Measurements from ENCODE around the gene PTPRT. TPM values are rescaled to one million over a fixed set of nuclear protein-coding genes. Genes with fewer than 3 reads are reported as not detected.

PTPRT gene
- total and polyA plus RNA-seq, 5 donors = 0.06 to 0.40 (median 0.20) TPM

DNA sequence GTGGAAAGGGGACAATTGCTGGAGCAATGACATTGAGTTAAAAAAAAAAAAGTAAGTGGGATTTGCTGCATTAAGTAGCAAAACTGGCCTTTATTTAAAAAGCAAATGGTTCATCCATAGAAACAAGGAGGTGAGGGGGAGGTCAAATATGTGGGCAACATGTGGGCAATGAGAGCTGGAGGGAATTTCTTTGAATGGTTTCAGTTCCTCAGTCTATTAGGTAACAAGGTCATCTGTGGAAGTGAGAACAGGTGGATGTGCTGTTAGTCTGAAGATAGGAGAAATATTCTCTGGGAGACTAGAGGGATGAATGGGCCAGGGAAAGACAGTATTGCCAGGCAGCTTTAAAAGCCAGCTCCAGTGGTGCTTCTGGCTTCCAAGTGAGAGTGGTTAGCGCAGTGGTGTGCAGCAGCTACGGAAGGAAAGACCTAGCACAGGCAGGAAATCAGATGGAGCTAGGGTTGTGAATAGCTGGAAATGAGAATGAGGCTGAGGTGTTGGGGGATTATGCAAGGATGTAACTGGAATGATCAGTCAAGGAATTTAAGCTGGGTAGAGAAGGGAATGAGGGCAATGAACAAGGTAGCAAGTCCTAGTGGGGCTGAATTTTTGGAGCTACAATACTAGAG lies 727.6 kb downstream of the PTPRT start:
- WGBS = 46% methylated on average over 2 of the region's 2 CpGs
- no peak overlapping the region for H3K27ac ChIP-seq (ENCODE audit: low read length)
- ATAC-seq (peak in 1 of 2 donors; percentile 48), DNase-seq (no peak)
- peaks cover 6% of the 10 kb centered on the region for H3K4me1 ChIP-seq (ENCODE audit: control insufficient read depth, insufficient read depth, low read length)
- H3K9me3 ChIP-seq (ENCODE audit: control insufficient read depth, low read length) = no peaks in the 10 kb centered on the region
- no peaks in the 10 kb centered on the region for H3K27me3 ChIP-seq (ENCODE audit: control insufficient read depth, insufficient read depth)
- H3K4me3 ChIP-seq (ENCODE audit: low read length) = no peak overlapping the region
- intact Hi-C loops (cut with DNase I) = no loop called here

DNA sequence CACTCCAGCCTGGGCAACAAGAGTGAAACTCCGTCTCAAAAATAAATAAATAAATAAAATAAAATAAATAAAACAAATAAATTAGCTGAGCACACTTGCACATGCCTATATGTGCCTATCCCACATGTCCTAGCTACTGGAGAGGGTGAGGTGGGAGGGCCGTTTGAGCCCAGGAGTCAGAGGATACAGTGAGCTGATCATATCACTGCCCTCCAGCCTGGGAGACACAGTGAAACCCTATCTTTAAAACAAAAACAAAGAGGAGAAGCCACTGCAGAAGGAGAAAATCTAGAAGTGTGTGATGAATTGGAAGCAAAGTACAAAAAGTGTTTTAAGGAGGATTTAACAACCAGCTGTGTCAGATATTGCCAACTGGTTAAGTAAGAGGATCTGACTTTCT lies 728.4 kb downstream of the PTPRT start:
- H3K4me3 ChIP-seq (ENCODE audit: low read length) = no peak overlapping the region
- no peaks in the 10 kb centered on the region for H3K9me3 ChIP-seq (ENCODE audit: control insufficient read depth, low read length)
- no peak for ATAC-seq
- no peaks in the 10 kb centered on the region for H3K27me3 ChIP-seq (ENCODE audit: control insufficient read depth, insufficient read depth)
- no peak overlapping the region for H3K27ac ChIP-seq (ENCODE audit: low read length)
- no peak for DNase-seq
- intact Hi-C loops (cut with DNase I) = no loop called here
- 77% methylated on average over 2 of the region's 2 CpGs for WGBS
- peaks cover 6% of the 10 kb centered on the region for H3K4me1 ChIP-seq (ENCODE audit: control insufficient read depth, insufficient read depth, low read length)

DNA sequence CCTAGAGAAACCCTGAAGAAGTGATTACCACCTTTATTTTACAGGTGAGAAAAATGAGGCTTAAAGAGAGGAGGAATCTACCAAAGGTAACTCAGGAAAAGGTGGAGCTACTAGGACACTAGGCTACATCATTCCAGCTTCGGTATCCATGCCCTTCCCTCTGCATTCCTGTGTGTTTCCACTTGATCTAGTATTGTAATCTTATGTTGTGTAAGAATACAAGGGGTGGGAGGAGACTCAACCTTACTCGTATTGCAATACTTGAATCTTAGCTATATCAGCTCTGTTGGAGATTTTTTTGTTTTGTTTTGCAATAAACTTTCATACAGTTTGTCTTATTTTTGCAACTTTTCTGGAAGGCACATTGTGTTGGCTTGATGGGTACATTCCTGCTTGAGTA lies 742.4 kb downstream of the PTPRT start:
- no peak overlapping the region for H3K27ac ChIP-seq (ENCODE audit: low read length)
- no peak for DNase-seq
- H3K27me3 ChIP-seq (ENCODE audit: control insufficient read depth, insufficient read depth) = no peaks in the 10 kb centered on the region
- no peaks in the 10 kb centered on the region for H3K9me3 ChIP-seq (ENCODE audit: control insufficient read depth, low read length)
- WGBS = 71% methylated on average over 2 of the region's 2 CpGs
- no peak for ATAC-seq
- intact Hi-C loops (cut with DNase I) = no loop called here
- no peaks in the 10 kb centered on the region for H3K4me1 ChIP-seq (ENCODE audit: control insufficient read depth, insufficient read depth, low read length)
- H3K4me3 ChIP-seq (ENCODE audit: low read length) = no peak overlapping the region

DNA sequence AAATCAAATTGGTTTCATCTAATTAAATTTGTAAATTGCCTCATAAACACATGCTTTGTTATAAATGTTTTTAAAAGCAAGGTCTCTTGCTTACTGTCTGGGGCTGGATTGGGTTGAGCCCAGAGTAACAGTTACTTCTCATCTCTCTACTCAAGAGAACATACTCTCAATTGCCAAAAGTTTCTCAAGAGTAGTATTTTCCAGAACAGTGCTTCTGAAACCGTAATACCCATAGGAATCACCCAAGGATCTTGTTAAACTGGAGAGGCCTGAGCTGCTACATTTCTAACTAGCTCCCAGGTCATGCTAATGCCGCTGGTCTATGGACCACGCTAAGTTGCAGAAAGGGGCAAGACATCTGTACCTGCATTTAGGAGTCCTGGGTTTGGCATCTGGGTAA lies 744.9 kb downstream of the PTPRT start:
- Histone ChIP-seq H3K27ac (ENCODE audit: low read length) (no peak overlapping the region), H3K9me3 (ENCODE audit: control insufficient read depth, low read length) (no peaks in the 10 kb centered on the region), H3K27me3 (ENCODE audit: control insufficient read depth, insufficient read depth) (no peaks in the 10 kb centered on the region), H3K4me1 (ENCODE audit: control insufficient read depth, insufficient read depth, low read length) (no peaks in the 10 kb centered on the region), H3K4me3 (ENCODE audit: low read length) (no peak overlapping the region)
- intact Hi-C loops (cut with DNase I) = no loop called here
- WGBS = 70% methylated on average over 3 of the region's 3 CpGs
- DNase-seq (no peak), ATAC-seq (peak; percentile 77 to 88)

DNA sequence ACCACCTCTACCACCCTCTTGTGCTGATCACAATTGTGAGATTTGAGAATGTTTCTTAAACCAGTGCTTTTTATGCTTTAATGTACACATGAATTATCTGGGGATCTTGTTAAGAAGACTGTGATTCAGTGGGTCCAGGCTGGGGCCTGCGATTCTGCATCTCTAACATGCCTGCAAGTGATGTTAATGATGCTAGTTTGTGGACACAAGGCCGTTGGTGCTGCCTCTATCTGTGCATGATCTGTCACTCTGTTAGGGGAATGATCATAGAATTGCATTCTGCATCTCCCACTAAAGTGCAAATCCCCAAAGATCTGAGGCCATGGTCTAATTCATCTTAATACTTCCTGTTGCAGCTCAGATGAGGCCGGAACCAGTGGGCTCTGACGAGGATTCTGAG lies 746.5 kb downstream of the PTPRT start:
- no peak for DNase-seq
- WGBS = 80% methylated on average over 4 of the region's 4 CpGs
- Histone ChIP-seq H3K9me3 (ENCODE audit: control insufficient read depth, low read length) (no peaks in the 10 kb centered on the region), H3K4me3 (ENCODE audit: low read length) (no peak overlapping the region), H3K27ac (ENCODE audit: low read length) (no peak overlapping the region), H3K4me1 (ENCODE audit: control insufficient read depth, insufficient read depth, low read length) (no peaks in the 10 kb centered on the region), H3K27me3 (ENCODE audit: control insufficient read depth, insufficient read depth) (no peaks in the 10 kb centered on the region)
- ATAC-seq = no peak
- intact Hi-C loops (cut with DNase I) = no loop called here

DNA sequence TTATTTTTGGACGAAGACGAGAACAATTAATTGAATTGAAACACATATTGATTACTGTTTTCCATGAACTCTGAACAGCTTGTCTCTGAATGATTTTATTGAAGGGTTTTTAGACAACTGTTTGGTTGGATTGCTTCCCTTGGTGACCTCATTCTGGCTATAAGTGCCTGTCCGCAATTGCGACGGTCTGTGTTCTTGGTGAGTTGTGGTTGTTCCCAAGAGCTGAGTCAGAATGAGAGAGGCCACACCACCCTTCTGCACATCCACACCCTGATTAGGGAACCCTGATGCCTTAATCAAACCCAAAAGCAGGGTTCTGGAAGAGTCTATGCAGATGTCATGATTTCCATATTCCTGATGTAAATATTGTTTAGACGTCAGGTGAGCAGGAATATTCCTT lies 747.0 kb downstream of the PTPRT start:
- H3K4me3 ChIP-seq (ENCODE audit: low read length) = no peak overlapping the region
- intact Hi-C loops (cut with DNase I) = no loop called here
- ATAC-seq (peak; percentile 81), DNase-seq (peak; percentile 31 to 57 (median 38))
- H3K4me1 ChIP-seq (ENCODE audit: control insufficient read depth, insufficient read depth, low read length) = no peaks in the 10 kb centered on the region
- H3K27ac ChIP-seq (ENCODE audit: low read length) = no peak overlapping the region
- no peaks in the 10 kb centered on the region for H3K27me3 ChIP-seq (ENCODE audit: control insufficient read depth, insufficient read depth)
- WGBS = 62% methylated on average over 6 of the region's 6 CpGs
- no peaks in the 10 kb centered on the region for H3K9me3 ChIP-seq (ENCODE audit: control insufficient read depth, low read length)

DNA sequence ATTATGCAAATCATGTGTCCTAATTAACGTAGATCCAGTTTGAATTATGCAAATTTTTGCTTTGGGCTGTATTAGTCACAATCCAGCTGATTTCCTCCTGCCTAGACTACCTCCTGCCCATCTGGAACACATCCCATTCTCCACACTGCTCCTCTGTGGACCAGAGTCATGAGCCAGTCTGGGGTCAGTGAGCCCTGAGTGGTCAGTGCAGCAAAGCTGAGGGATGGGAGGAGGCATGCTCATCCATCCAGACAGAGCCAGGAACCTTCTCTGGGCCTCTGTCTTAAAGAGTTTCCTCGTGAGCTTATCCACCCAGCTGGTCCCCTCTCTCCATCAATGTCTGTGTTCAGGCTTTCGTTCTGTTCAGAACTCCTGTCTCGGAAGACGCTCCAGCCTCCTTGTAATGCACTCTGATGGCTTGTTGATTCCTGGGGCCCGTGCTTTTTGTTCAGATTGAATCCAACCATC lies 747.8 kb downstream of the PTPRT start:
- peak in 1 of 3 donors; percentile 27 for DNase-seq
- H3K27me3 ChIP-seq (ENCODE audit: control insufficient read depth, insufficient read depth) = no peaks in the 10 kb centered on the region
- 70% methylated on average over 6 of the region's 6 CpGs for WGBS
- ATAC-seq = peak; percentile 58 to 69
- no peak overlapping the region for H3K4me3 ChIP-seq (ENCODE audit: low read length)
- H3K27ac ChIP-seq (ENCODE audit: low read length) = no peak overlapping the region
- intact Hi-C loops (cut with DNase I) = no loop called here
- H3K9me3 ChIP-seq (ENCODE audit: control insufficient read depth, low read length) = no peaks in the 10 kb centered on the region
- H3K4me1 ChIP-seq (ENCODE audit: control insufficient read depth, insufficient read depth, low read length) = no peaks in the 10 kb centered on the region

DNA sequence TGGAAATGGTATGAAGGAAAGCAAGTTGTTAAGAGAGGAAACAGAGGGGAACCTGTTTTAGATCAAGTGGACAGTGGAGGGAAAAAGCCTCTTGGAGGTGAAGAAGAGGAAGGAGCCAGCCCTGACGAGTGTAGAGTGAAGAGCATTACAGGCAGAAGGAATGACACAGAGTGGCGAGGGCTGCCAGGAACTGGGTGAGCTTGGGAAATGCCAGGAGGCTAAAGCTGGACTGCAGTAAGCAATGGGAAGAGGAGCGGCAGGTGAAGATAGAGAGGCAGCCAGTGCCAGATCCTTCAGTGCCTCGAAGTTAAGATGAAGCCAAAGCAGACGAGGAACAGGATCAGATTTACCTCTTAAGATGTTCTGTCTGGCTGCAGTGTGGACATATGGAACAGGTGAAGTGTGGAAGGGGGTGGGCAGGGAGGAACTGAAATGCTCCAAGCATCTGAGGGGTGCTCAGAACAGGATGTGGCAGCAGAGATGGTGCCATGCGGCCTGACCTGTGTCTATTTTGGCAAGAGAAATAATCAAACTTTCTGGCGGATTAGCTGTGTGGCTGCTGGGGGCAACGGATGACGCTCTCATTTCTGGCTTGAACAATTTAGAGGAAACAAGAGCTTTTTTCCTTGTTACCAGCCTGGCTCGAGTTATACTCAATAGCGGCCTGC lies 748.4 kb downstream of the PTPRT start:
- ATAC-seq (no peak), DNase-seq (no peak)
- 79% methylated on average over 11 of the region's 11 CpGs for WGBS
- Histone ChIP-seq H3K27ac (ENCODE audit: low read length) (no peak overlapping the region), H3K4me1 (ENCODE audit: control insufficient read depth, insufficient read depth, low read length) (no peaks in the 10 kb centered on the region), H3K27me3 (ENCODE audit: control insufficient read depth, insufficient read depth) (no peaks in the 10 kb centered on the region), H3K4me3 (ENCODE audit: low read length) (no peak overlapping the region), H3K9me3 (ENCODE audit: control insufficient read depth, low read length) (no peaks in the 10 kb centered on the region)
- intact Hi-C loops (cut with DNase I) = no loop called here

DNA sequence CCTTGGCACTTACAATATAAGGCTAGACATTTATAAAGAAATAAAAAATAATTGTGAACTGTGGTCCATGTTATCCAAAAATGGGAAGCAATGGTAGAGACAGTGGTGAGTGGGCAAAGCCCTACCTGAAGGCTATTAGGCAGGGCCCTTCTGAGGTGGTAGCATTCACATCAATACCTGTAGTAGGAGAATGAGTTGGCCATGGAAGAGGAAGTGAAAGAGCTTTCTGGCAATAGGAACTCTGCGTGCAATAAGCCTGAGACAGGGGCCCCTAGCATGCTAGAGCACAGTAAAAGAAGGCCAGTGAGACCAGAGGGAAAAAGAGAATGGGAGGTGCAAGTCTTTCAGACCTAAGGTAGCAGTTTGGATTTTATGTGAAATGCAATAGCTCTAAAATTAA lies 754.5 kb downstream of the PTPRT start:
- WGBS = 71% methylated on average over 1 of the region's 1 CpG
- H3K4me3 ChIP-seq (ENCODE audit: low read length) = no peak overlapping the region
- DNase-seq (no peak), ATAC-seq (no peak)
- intact Hi-C loops (cut with DNase I) = no loop called here
- H3K27me3 ChIP-seq (ENCODE audit: control insufficient read depth, insufficient read depth) = no peaks in the 10 kb centered on the region
- no peaks in the 10 kb centered on the region for H3K9me3 ChIP-seq (ENCODE audit: control insufficient read depth, low read length)
- H3K4me1 ChIP-seq (ENCODE audit: control insufficient read depth, insufficient read depth, low read length) = no peaks in the 10 kb centered on the region
- no peak overlapping the region for H3K27ac ChIP-seq (ENCODE audit: low read length)

DNA sequence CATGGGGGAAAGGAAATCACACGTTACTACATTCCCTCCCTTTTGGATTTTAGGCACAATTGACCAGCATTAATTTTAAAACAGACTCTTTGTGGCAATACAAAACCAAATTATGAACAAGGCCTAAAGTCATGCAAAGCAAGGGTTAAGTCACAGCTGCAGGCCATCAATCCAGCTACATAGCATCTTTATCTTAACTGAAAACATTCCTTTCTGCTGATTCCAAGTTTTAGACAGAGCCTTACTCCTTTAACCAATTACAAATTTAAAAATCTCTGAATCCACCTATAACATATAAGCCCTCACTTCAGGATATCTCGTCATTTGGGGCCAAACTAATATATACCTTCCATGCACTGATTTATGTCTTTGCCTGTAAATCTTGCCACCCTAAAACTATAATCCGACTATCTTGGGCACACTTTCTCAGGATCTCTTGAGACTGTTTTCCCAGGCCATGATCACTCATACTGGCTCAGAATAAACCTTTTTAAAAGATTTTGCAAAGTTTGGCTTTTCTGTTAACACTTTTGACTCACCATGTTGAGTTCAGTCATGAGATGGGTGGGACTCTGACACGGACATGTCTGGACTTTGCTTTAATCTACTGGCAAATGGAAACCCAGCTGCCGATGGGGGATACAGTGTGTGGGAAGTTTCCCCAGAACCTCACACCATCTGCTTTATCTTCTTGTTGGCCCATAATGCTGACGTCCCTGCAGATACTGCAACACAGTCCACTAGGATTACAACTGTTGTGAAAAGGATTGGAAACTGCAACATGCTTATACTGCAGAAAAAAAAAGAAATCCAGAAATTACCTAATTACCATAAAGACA lies 757.0 kb downstream of the PTPRT start:
- H3K4me1 ChIP-seq (ENCODE audit: control insufficient read depth, insufficient read depth, low read length) = no peaks in the 10 kb centered on the region
- intact Hi-C loops (cut with DNase I) = no loop called here
- WGBS = 32% methylated on average over 6 of the region's 6 CpGs
- peak; percentile 52 to 64 (median 53) for DNase-seq
- H3K4me3 ChIP-seq (ENCODE audit: low read length) = no peak overlapping the region
- H3K27me3 ChIP-seq (ENCODE audit: control insufficient read depth, insufficient read depth) = no peaks in the 10 kb centered on the region
- H3K9me3 ChIP-seq (ENCODE audit: control insufficient read depth, low read length) = no peaks in the 10 kb centered on the region
- H3K27ac ChIP-seq (ENCODE audit: low read length) = no peak overlapping the region
- peak; percentile 87 to 92 for ATAC-seq

DNA sequence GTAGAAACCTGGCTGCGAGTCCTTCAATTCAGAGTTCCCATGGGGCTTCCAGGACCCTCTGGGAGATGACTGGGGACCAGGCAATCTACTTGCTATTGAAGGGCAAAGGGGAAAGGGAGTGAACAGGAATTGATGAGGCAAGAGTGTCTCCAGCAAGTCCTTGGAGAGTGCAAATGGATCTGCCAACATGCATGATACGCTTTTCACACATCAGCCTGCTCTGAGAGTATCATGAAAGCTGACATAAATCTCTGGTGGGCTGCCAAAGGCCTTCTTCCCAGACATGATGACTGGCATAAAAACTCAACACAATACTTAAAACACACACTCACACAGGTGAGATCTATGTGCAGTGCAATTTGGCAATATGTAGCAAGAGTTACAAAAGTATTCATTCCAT lies 759.1 kb downstream of the PTPRT start:
- ATAC-seq (peak; percentile 22 to 52), DNase-seq (peak in 1 of 3 donors; percentile 38)
- H3K4me1 ChIP-seq (ENCODE audit: control insufficient read depth, insufficient read depth, low read length) = no peaks in the 10 kb centered on the region
- H3K4me3 ChIP-seq (ENCODE audit: low read length) = no peak overlapping the region
- H3K27ac ChIP-seq (ENCODE audit: low read length) = no peak overlapping the region
- no peaks in the 10 kb centered on the region for H3K27me3 ChIP-seq (ENCODE audit: control insufficient read depth, insufficient read depth)
- H3K9me3 ChIP-seq (ENCODE audit: control insufficient read depth, low read length) = no peaks in the 10 kb centered on the region
- 75% methylated on average over 2 of the region's 2 CpGs for WGBS
- intact Hi-C loops (cut with DNase I) = no loop called here
